Measurements from ENCODE around the gene PTCD2. TPM values are rescaled to one million over a fixed set of nuclear protein-coding genes. Genes with fewer than 3 reads are reported as not detected.
A peak's percentile ranks its signal among the peaks of the same experiment; 100 is the strongest.

Gene PTCD2
- total and polyA plus RNA-seq, 9 of the 15 experiments (the other 6 are each of a cell fraction or from before 2014, with no cell fraction given) = 11.9 to 28.5 (median 18.6) TPM

GRCh38 chr5:72319976-72320752, at the start of gene PTCD2, which contains the start of gene MRPS27 (continued):
- TF ChIP-seq SAFB2 (IDR thresholded peaks at IDR 0.05; ENCODE audit: borderline replicate concordance, low read depth, low read length, severe bottlenecking) = no peak
- TF ChIP-seq ATF4 (CRISPR knock-in tag; IDR thresholded peaks at IDR 0.05) = 0 out of 2 replicates have a peak, but pooled peaks have one; percentile 13
- peak; percentile 95 for TF ChIP-seq JUND (IDR thresholded peaks at IDR 0.05; ENCODE audit: borderline replicate concordance, low read depth, low read length)
- TF ChIP-seq JUND (tag; IDR thresholded peaks at IDR 0.05; ENCODE audit: borderline replicate concordance, low read depth, low read length) = 0 out of 3 replicates have a peak, but pooled peaks have one; percentile 13
- no peak for TF ChIP-seq ZNF740 (CRISPR knock-in tag; IDR thresholded peaks at IDR 0.05)
- no peak for TF ChIP-seq ZNF740 (tag; IDR thresholded peaks at IDR 0.05)
- TF ChIP-seq MBD2 (IDR thresholded peaks at IDR 0.05; ENCODE audit: borderline replicate concordance, low read depth) = peak; percentile 97
- no peak for TF ChIP-seq MBD1 (CRISPR knock-in tag; IDR thresholded peaks at IDR 0.05)
- no peak for TF ChIP-seq KDM1A (IDR thresholded peaks at IDR 0.05)
- TF ChIP-seq CREM (IDR thresholded peaks at IDR 0.05; ENCODE audit: low read depth) = peak; percentile 98
- 0 out of 4 replicates have a peak, but pooled peaks of 1 of the 2 experiments have one; percentile 41 for TF ChIP-seq TBL1XR1 (IDR thresholded peaks at IDR 0.05; ENCODE audit: low read length in 2 of 2)
- no peak for TF ChIP-seq ZNF551 (CRISPR knock-in tag; IDR thresholded peaks at IDR 0.05)
- TF ChIP-seq NKRF (IDR thresholded peaks at IDR 0.05; ENCODE audit: borderline replicate concordance) = peak; percentile 89
- TF ChIP-seq ZSCAN29 (IDR thresholded peaks at IDR 0.05) = peak; percentile 56; the same call in 1 of the 2 replicates
- peak; percentile 88 for TF ChIP-seq POLR2B (IDR thresholded peaks at IDR 0.05; ENCODE audit: low read depth, partially characterized antibody)
- TF ChIP-seq TEAD2 (tag; IDR thresholded peaks at IDR 0.05) = 0 out of 2 replicates have a peak, but pooled peaks have one; percentile 30
- peak; percentile 22; the same call in 1 of the 2 replicates for TF ChIP-seq ZBTB26 (CRISPR knock-in tag; IDR thresholded peaks at IDR 0.05)
